Liver (tissue), 9 donors: ENCODE results near the gene FES. TPM values are rescaled to one million over a fixed set of nuclear protein-coding genes. Genes with fewer than 3 reads are reported as not detected.

Experiments used
- DNase-seq: peaks from one replicate; pipeline ENCODE4 v3.0.0-alpha.2; 2017; ENCODE audit warnings: low spot score
- H3K27ac ChIP-seq, 2 donors: one replicate each; pipeline ENCODE4 v1.7.0; 2013; ENCODE audit warnings: inconsistent platforms in 2 of 2, low read length in 2 of 2, control low read depth in 1 of 2, low read depth in 1 of 2, mild to moderate bottlenecking in 1 of 2
- H3K27me3 ChIP-seq, 4 donors: one replicate each; pipeline versions ENCODE4 v1.6.1 to v1.7.0; 2013; ENCODE audit warnings: low read length in 3 of 4, inconsistent platforms in 1 of 4, mild to moderate bottlenecking in 1 of 4, moderate library complexity in 1 of 4; ENCODE audit not compliant: control insufficient read depth in 4 of 4, insufficient read depth in 4 of 4
- H3K36me3 ChIP-seq, 4 donors: one replicate each; pipeline versions ENCODE4 v1.6.1 to v1.7.0; 2013; ENCODE audit warnings: low read length in 3 of 4, mild to moderate bottlenecking in 3 of 4, low read depth in 1 of 4, moderate library complexity in 1 of 4; ENCODE audit not compliant: control insufficient read depth in 4 of 4, insufficient read depth in 3 of 4
- H3K4me1 ChIP-seq, 4 donors: one replicate each; pipeline versions ENCODE4 v1.6.1 to v1.7.0; 2013; ENCODE audit warnings: low read length in 3 of 4, mild to moderate bottlenecking in 3 of 4, moderate library complexity in 1 of 4; ENCODE audit not compliant: control insufficient read depth in 4 of 4, insufficient read depth in 4 of 4
- H3K4me3 ChIP-seq, 3 donors: one replicate each; pipeline versions ENCODE4 v1.6.1 to v1.7.0; 2013; ENCODE audit warnings: low read length in 3 of 3, control low read depth in 1 of 3, low read depth in 1 of 3, mild to moderate bottlenecking in 1 of 3
- H3K9ac ChIP-seq, 2 donors: one replicate each; pipeline ENCODE4 v1.7.0; 2013; ENCODE audit warnings: low read length in 2 of 2, mild to moderate bottlenecking in 2 of 2, moderate library complexity in 2 of 2, control low read depth in 1 of 2, low read depth in 1 of 2
- H3K9me3 ChIP-seq, 4 donors: one replicate each; pipeline versions ENCODE4 v1.6.1 to v1.7.0; 2013; ENCODE audit warnings: low read length in 3 of 4; ENCODE audit not compliant: control insufficient read depth in 4 of 4
- ATF3 ChIP-seq: IDR thresholded peaks from 2 replicates; pipeline ENCODE4 v1.6.1; 2016; ENCODE audit warnings: antibody characterized with exemption
- CTCF ChIP-seq: fragments of 150-350 bp; IDR thresholded peaks from 2 replicates; pipeline ENCODE4 v1.5.1; 2017; ENCODE audit warnings: improper control_type of control experiment, low read depth, low read length; ENCODE audit not compliant: missing input control
- EGR1 ChIP-seq, 2 donors: IDR thresholded peaks; 2 replicates each; pipeline ENCODE4 v1.6.1; 2016 to 2018; ENCODE audit warnings: antibody characterized with exemption in 2 of 2, low read depth in 2 of 2
- FOXA1 ChIP-seq: IDR thresholded peaks from 2 replicates; pipeline ENCODE4 v1.6.1; 2016; ENCODE audit warnings: antibody characterized with exemption
- FOXA2 ChIP-seq: IDR thresholded peaks from 2 replicates; pipeline ENCODE4 v1.6.1; 2016; ENCODE audit warnings: antibody characterized with exemption
- GABPA ChIP-seq, 2 donors: IDR thresholded peaks in 1 of 2; conservative IDR thresholded peaks in 1 of 2; 2 replicates each; pipeline ENCODE4 v1.6.1; 2016; ENCODE audit warnings: antibody characterized with exemption in 2 of 2, mild to moderate bottlenecking in 1 of 2, moderate library complexity in 1 of 2
- HNF4A ChIP-seq, 2 donors: conservative IDR thresholded peaks; 2 replicates each; pipeline ENCODE4 v1.6.1; 2016; ENCODE audit warnings: antibody characterized with exemption in 2 of 2, mild to moderate bottlenecking in 2 of 2
- HNF4G ChIP-seq: IDR thresholded peaks from 2 replicates; pipeline ENCODE4 v1.6.1; 2016; ENCODE audit warnings: antibody characterized with exemption
- JUND ChIP-seq, 2 donors: IDR thresholded peaks; 2 replicates each; pipeline ENCODE4 v1.6.1; 2016; ENCODE audit warnings: antibody characterized with exemption in 2 of 2
- MAX ChIP-seq: IDR thresholded peaks from 2 replicates; pipeline ENCODE4 v1.6.1; 2016; ENCODE audit warnings: antibody characterized with exemption
- NR2F2 ChIP-seq: IDR thresholded peaks from 2 replicates; pipeline ENCODE4 v1.6.1; 2016; ENCODE audit warnings: antibody characterized with exemption
- RAD21 ChIP-seq, 2 donors: IDR thresholded peaks; 2 replicates each; pipeline ENCODE4 v1.6.1; 2016; ENCODE audit warnings: antibody characterized with exemption in 2 of 2, mild to moderate bottlenecking in 2 of 2
- REST ChIP-seq: IDR thresholded peaks from 2 replicates; pipeline ENCODE4 v1.6.1; 2016; ENCODE audit warnings: antibody characterized with exemption, mild to moderate bottlenecking
- RXRA ChIP-seq, 2 donors: IDR thresholded peaks; 2 replicates each; pipeline ENCODE4 v1.6.1; 2017 to 2018; ENCODE audit warnings: antibody characterized with exemption in 2 of 2, mild to moderate bottlenecking in 1 of 2
- SP1 ChIP-seq: IDR thresholded peaks from 2 replicates; pipeline ENCODE4 v1.6.1; 2018; ENCODE audit warnings: antibody characterized with exemption, mild to moderate bottlenecking
- TAF1 ChIP-seq: conservative IDR thresholded peaks from 2 replicates; pipeline ENCODE4 v1.6.1; 2016; ENCODE audit warnings: antibody characterized with exemption, mild to moderate bottlenecking
- YY1 ChIP-seq: IDR thresholded peaks from 2 replicates; pipeline ENCODE4 v1.6.1; 2016; ENCODE audit warnings: antibody characterized with exemption, mild to moderate bottlenecking
- ZBTB33 ChIP-seq: IDR thresholded peaks from 2 replicates; pipeline ENCODE4 v1.6.1; 2016; ENCODE audit warnings: antibody characterized with exemption
- WGBS: extraction: QIAGEN DNeasy Blood & Tissue Kit; methylation state at CpG from one replicate; pipeline ENCODE4 v1.1.7; 2013; 5-methylcytosine and 5-hydroxymethylcytosine counted together
- polyA plus RNA-seq, 2 donors: library from polyadenylated mRNA; stranded (reverse) in 1 of 2; unstranded in 1 of 2; fragments of 200-250 nt in 1 of 2; fragments of >200 nt in 1 of 2; fragmentation: Nextera tagmentation in 1 of 2; extraction: Ambion mirVana in 1 of 2; gene quantifications; one replicate each; pipeline versions ENCODE4 v1.2.1 to v1.2.3, GENCODE V29; 2013 to 2015
- total RNA-seq, 2 donors: library from RNA; depleted of rRNA; stranded (reverse); fragments of >200 nt; gene quantifications; one replicate each; pipeline ENCODE4 v1.2.3, GENCODE V29; 2014
- donor health status: healthy.
- donor health status: healthy.
- donor health status: healthy.
- donor health status: healthy.
- donor health status: healthy.

Gene FES
- total and polyA plus RNA-seq, 4 donors = 12.1 to 43.1 (median 28.8) TPM

GRCh38 chr15:90885432-90886290, 1.4 kb downstream of the FES start:
- DNase-seq = peak; percentile 91
- H3K4me3 ChIP-seq = peak overlapping the region; percentile 54 to 67 (median 64)
- no peaks in the 10 kb centered on the region for H3K27me3 ChIP-seq
- TF ChIP-seq NR2F2 (no peak), ZBTB33 (no peak), RXRA (IDR thresholded peaks at IDR 0.05) (no peak), CTCF (peak; percentile 95), FOXA2 (no peak), RAD21 (IDR thresholded peaks at IDR 0.05) (peak; percentile 98), GABPA (IDR thresholded peaks at IDR 0.05 in 1 of 2, conservative IDR thresholded peaks at IDR 0.05 in 1 of 2) (no peak), SP1 (no peak), REST (no peak), HNF4G (no peak), JUND (IDR thresholded peaks at IDR 0.05) (no peak), TAF1 (no peak), MAX (no peak), HNF4A (conservative IDR thresholded peaks at IDR 0.05) (peak in 1 of 2 donors; percentile 57), FOXA1 (no peak), YY1 (no peak), ATF3 (no peak), EGR1 (IDR thresholded peaks at IDR 0.05; ENCODE audit: low read depth in 2 of 2) (no peak)
- peak overlapping the region; percentile 16 to 72 for H3K9ac ChIP-seq
- peak overlapping the region; percentile 90 for H3K27ac ChIP-seq
- H3K4me1 ChIP-seq = peaks cover 12 to 64% (median 56%) of the 10 kb centered on the region in 4 donors
- 44% methylated on average over 23 of the region's 23 CpGs for WGBS
- H3K9me3 ChIP-seq = no peaks in the 10 kb centered on the region
- H3K36me3 ChIP-seq = peaks cover 0 to 36% (median 11%) of the 10 kb centered on the region in 4 donors
